ENCODE data around the gene LMAN1L. TPM values are rescaled to one million over a fixed set of nuclear protein-coding genes. Genes with fewer than 3 reads are reported as not detected.

The LMAN1L gene
- total RNA-seq, 4 donors from 2014 or later, result not detected

- no peak for DNase-seq
- Histone ChIP-seq H3K27ac (no peak overlapping the region), H3K27me3 (no peaks in the 10 kb centered on the region), H3K4me3 (no peak overlapping the region), H3K4me1 (peaks cover 0 to 19% (median 4%) of the 10 kb centered on the region in 4 donors), H3K9me3 (no peaks in the 10 kb centered on the region), H3K36me3 (no peaks in the 10 kb centered on the region)
- TF ChIP-seq CTCF (IDR thresholded peaks at IDR 0.05) (no peak), POLR2A (IDR thresholded peaks at IDR 0.05) (no peak)
Measured at GRCh38 chr15:74809956-74810355, 2.7 kb upstream of the LMAN1L start.

- peak in 2 of 3 donors; percentile 66 to 73 for DNase-seq
- Histone ChIP-seq H3K9me3 (no peaks in the 10 kb centered on the region), H3K27ac (peak overlapping the region in 1 of 4 donors; percentile 21), H3K4me1 (peaks cover 1 to 44% (median 8%) of the 10 kb centered on the region in 4 donors), H3K27me3 (no peaks in the 10 kb centered on the region), H3K4me3 (no peak overlapping the region), H3K36me3 (no peaks in the 10 kb centered on the region)
- no peak for TF ChIP-seq POLR2A (IDR thresholded peaks at IDR 0.05)
- no peak for TF ChIP-seq CTCF (IDR thresholded peaks at IDR 0.05)
Measured at GRCh38 chr15:74815121-74815934, 2.7 kb downstream of the LMAN1L start.

- DNase-seq, result no peak
- Histone ChIP-seq H3K27me3 (no peaks in the 10 kb centered on the region), H3K4me1 (peaks cover 7 to 44% (median 9%) of the 10 kb centered on the region in 4 donors), H3K36me3 (no peaks in the 10 kb centered on the region), H3K27ac (peak overlapping the region in 1 of 4 donors; percentile 82), H3K9me3 (no peaks in the 10 kb centered on the region), H3K4me3 (no peak overlapping the region)
- TF ChIP-seq POLR2A (IDR thresholded peaks at IDR 0.05), result no peak
- no peak for TF ChIP-seq CTCF (IDR thresholded peaks at IDR 0.05)
Measured at GRCh38 chr15:74815961-74816360, 3.3 kb downstream of the LMAN1L start.

GRCh38 chr15:74816624-74817369, 4.2 kb downstream of the LMAN1L start:
- DNase-seq, result peak in 1 of 3 donors; percentile 70
- no peak for TF ChIP-seq CTCF (IDR thresholded peaks at IDR 0.05)
- no peak for TF ChIP-seq POLR2A (IDR thresholded peaks at IDR 0.05)
- no peaks in the 10 kb centered on the region for H3K27me3 ChIP-seq
- H3K27ac ChIP-seq, result peak overlapping the region in 3 of 4 donors; percentile 43 to 88 (median 82)
- no peaks in the 10 kb centered on the region for H3K36me3 ChIP-seq
- no peak overlapping the region for H3K4me3 ChIP-seq
- H3K4me1 ChIP-seq, result peaks cover 10 to 44% (median 14%) of the 10 kb centered on the region in 4 donors
- no peaks in the 10 kb centered on the region for H3K9me3 ChIP-seq

GRCh38 chr15:74817370-74817737, 4.7 kb downstream of the LMAN1L start:
- TF ChIP-seq POLR2A (IDR thresholded peaks at IDR 0.05), result peak in 1 of 2 donors; percentile 21
- peak in 4 of 6 experiments; percentile 7 to 74 (median 60) for TF ChIP-seq CTCF (IDR thresholded peaks at IDR 0.05)
- Histone ChIP-seq H3K27me3 (no peaks in the 10 kb centered on the region), H3K27ac (peak overlapping the region in 3 of 4 donors; percentile 43 to 88 (median 82)), H3K36me3 (no peaks in the 10 kb centered on the region), H3K4me3 (no peak overlapping the region), H3K4me1 (peaks cover 10 to 44% (median 14%) of the 10 kb centered on the region in 4 donors), H3K9me3 (no peaks in the 10 kb centered on the region)
- peak in 2 of 3 donors; percentile 71 to 82 for DNase-seq

Measured in Peyer's patch (tissue), 4 donors.